HG03060 (cell line): ENCODE results near the gene LIN37.

ENCODE experiments used
- ATAC-seq: cut with Tn5 transposase; IDR thresholded peaks from one replicate; pipeline ENCODE4 v1.9.1; 2021; ENCODE audit warnings: low read depth, moderate number of reproducible peaks; ENCODE audit not compliant: unreplicated experiment

LIN37 gene

DNA sequence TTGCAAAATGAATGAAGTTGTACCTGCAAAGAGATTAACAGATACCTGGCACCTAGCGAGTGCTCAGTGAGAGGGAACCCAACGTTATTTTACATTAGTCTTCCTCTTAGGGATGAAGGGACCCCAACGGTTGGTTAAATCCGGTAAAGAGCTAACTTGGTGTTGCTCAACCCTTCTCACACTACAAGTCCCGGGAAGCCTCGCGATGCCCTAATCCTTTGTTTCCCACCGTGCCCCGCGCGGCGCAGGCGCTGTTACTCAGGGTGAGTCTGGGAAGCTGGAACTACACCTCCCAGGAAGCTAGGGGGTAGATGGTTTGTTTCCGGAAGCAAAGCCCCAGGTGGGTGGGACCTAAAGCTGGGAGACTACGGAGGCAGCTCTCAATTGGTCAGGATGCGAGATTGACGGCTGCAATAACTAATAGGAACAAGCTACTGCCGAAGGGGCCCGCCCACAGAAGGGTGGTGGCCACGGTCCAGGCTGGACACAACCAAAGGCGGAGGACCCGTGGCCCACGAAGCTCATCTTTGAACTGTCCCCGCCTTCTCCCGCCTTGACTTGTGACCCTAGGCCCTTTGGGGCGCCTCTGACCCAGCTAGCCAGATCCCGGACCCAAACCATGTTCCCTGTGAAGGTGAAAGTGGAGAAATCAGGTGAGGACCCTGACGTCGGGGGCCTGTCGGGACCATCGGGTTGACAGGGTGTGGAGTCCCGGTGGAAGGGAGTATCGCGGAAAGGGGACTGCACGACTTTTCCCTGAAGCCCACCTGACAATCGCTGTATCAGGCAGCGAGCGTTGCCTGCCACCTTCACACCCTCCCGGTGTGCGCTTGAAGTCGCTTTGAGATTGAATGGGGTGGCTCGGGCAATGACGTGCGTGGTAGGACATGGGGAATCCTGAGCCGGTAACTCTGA, at the start of gene LIN37:
Gene LIN37 (plus strand): TSS at position 471 of the 915 bp plus-strand sequence. CDS start 149 bp downstream, at position 620.
- ATAC-seq: peak; percentile 53

DNA sequence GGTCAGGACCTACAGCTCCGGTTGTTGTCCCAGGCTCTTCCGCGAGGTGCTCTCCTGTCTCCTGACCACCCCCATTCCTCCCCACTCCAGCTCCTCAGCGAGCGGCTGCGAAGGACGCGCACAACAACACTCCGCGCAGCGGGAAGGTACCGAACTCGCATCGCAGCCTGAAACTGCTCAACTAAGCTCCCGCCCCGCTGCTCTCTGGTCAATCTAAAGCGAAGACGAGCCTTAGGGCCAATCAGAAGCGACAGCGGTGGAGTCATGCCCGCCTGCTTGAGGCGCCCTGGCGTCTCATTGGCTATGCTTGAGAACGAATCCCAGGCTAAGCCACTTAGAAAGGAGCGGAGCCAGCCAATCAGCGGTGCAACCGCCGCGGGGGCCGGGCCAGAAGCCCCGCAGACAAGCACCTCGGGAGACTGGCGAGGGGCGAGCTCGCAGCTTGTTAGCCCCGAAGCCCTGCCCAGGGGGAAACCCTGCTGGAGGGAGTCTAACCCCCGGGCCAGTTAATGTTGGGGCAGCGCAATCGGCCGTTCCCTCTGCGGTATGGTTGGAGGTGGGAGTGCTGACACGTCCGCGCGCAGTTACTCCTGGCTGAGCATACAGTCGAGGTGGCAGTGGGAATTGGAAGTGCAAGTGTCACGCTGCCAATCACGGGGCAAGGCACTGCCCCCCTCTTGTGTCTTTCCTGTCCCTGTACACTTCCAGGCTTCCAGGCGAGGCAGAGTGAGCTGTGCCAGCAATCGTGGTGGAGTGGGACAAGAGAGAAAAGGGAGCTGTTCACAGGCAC, 46.0 kb upstream of the LIN37 start:
- peak; percentile 87 for ATAC-seq

DNA sequence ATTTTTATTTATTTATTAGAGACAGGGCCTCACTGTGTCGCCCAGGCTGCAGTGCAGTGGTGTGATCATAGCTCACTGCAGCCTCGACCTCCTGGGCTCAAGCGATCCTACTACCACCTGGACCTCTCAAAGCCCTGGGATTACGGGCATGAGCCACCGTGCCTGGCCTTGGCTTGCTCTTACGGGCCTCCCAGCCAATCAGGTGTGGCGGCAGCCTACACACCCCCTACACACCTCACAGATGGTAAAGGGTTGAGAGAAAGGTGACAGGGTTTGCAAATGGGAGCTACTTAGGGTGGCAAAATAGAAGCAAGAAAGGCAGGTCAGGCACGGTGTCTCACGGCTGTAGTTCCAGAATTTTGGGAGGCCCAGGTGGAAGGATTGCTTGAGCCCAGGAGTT, 45.0 kb upstream of the LIN37 start:
- no peak for ATAC-seq

DNA sequence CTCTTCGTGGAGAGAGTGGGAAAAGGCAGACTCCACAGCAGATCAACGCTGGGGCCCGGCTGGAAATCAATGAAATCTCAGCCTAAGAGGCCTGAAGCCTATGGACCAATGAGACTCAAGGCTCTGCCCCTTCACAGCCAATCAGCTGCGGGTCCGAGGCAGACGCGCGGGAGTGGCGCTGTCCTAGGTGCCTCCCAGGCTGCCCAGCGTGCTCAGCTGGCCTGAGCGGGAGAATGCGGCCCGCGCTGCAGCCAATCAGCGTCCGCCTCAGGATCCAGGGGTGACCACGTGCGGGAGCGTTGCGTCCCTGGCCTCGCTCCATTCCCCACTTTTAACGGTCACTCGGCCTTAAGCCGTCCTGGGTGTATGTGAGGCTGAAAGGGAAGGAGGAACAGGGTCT, 44.2 kb upstream of the LIN37 start, which contains the start of gene ZBTB32:
Gene ZBTB32 (plus strand): TSS at position 341 of the 400 bp plus-strand sequence. CDS start 10,069 bp downstream, outside the sequence.
- no peak for ATAC-seq

- no peak for ATAC-seq
These were observed 40.0 kb upstream of the LIN37 start for GRCh38 chr19:35708391-35708790.

DNA sequence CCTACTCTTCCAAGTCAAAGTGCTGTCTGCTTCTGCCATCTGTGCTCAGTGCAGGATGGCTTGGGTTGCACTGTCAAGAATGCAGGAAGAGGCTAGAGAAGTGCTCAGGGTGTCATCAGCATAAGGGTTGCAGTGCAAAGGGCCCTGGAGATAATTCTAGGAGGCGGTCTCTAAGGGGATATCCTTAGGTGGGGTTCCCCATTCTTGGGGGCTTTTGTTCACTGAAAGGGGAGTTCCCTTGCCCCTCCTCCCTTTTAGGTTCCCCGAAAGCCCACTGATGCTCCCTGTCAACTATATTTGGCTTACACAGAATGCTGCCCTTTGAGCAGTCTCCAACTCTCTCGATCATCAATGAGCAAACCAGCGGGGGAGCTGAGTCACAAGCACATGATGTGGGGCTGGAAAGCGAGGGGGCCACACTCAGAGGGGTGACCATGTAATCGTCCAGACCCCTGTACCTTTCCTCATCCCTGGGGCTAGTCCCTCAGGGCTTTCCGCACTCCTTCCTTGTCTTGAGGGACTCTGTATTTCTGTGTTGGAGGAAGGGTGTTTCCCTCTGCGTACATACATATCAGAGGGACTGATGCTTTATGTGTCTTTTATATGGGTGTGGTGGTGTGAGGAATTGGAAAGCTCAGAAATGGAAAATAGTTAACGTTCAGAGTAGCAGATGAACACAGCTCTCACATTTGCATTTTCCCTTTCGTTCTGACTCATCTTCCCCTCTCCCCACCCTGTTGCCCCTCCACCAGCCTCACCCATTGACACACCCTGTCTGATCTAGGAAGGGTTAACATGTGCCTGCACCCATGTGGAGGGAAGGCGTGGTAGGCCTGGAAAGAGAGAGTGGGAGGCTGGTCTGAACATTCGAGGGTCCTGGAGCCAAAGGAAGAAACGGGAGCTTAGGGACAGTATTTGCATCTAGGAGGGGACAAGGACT, 37.3 kb upstream of the LIN37 start:
- ATAC-seq: no peak

GRCh38 chr19:35712567-35713505, 35.5 kb upstream of the LIN37 start:
- no peak for ATAC-seq

GRCh38 chr19:35713506-35713850, 34.9 kb upstream of the LIN37 start:
- no peak for ATAC-seq

- no peak for ATAC-seq
These were observed 34.4 kb upstream of the LIN37 start for GRCh38 chr19:35713904-35714495.

DNA sequence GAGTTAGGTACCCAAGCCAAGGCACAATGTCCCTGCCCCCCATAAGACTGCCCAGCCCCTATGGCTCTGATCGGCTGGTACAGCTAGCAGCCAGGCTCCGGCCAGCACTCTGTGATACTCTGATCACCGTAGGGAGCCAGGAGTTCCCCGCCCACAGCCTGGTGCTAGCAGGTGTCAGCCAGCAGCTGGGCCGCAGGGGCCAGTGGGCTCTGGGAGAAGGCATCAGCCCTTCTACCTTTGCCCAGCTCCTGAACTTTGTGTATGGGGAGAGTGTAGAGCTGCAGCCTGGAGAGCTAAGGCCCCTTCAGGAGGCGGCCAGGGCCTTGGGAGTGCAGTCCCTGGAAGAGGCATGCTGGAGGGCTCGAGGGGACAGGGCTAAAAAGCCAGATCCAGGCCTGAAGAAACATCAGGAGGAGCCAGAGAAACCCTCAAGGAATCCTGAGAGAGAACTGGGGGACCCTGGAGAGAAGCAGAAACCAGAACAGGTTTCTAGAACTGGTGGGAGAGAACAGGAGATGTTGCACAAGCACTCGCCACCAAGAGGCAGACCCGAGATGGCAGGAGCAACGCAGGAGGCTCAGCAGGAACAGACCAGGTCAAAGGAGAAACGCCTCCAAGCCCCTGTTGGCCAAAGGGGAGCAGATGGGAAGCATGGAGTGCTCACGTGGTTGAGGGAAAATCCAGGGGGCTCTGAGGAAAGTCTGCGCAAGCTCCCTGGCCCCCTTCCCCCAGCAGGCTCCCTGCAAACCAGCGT, 33.6 kb upstream of the LIN37 start:
- no peak for ATAC-seq

- no peak for ATAC-seq
These were observed 33.0 kb upstream of the LIN37 start for GRCh38 chr19:35715355-35715809.

GRCh38 chr19:35715981-35716800, 32.2 kb upstream of the LIN37 start:
- ATAC-seq: no peak

DNA sequence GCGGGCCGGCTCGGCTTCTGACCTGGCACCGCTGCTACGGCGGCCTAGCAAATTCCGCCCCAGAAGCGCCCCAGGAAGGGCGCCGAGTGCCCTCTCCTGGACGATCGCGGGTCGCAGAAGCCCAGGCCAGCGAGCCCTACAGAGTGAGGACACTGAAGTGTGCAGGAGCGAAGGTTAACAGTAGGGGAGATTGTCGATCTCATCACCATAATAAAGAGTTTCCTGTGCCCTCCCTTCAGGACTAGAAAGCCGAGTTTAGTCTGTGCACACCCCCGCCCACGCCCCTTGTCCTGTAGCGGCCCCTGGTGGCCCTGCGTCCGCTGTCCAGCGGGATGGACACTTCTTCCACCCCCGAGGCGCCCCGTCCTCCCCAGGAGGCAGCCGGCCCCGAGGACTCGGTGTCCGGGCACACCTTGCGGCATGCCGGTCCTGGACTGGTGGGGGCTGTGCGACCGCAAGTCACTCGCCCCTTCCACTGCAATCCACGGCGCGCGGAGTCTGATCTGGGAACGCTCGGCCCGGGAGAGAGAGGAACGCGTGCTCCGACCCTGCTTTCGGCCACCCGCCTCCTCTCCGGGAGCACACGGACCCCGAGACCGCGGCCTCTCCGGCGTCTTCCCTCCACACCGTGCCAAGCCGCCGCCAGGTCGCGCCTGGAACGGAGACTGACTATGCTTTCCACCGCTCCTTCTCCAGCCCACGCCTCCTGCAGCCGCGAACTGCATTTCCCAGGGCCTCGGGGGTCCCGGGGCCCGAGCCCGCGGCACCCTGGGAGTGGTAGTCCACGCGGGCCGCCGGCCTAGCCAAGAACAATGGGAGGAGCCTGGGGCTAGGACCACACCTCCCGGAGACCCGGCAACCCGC, 31.3 kb upstream of the LIN37 start:
- ATAC-seq: peak; percentile 35

DNA sequence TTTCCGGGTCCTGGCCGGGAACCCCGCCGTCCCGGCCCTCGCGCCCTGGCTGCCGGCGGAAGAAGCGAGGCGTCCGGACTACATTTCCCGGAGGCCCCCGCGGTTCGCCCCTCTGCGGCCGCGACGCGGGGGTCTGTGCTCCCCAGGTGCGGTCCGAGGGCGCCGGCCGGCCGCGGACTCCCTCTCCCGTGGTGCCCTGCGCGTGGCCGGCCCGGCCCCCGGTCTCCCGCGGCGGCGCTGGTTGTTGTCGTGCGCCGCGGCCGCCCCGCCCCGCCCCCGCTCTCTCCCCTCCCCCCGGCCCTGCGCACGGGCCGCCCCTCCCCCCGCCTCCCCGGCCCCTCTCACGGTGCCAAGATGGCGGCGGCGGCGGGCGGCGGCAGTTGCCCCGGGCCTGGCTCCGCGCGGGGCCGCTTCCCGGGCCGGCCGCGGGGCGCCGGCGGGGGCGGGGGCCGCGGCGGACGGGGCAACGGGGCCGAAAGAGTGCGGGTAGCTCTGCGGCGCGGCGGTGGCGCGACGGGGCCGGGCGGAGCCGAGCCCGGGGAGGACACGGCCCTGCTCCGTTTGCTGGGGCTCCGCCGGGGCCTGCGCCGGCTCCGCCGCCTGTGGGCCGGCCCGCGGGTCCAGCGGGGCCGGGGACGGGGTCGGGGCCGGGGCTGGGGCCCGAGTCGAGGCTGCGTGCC, 30.6 kb upstream of the LIN37 start, which contains the start of gene KMT2B:
Gene KMT2B (plus strand): TSS at position 339 of the 680 bp plus-strand sequence. CDS start 16 bp downstream, at position 355.
- ATAC-seq: no peak

DNA sequence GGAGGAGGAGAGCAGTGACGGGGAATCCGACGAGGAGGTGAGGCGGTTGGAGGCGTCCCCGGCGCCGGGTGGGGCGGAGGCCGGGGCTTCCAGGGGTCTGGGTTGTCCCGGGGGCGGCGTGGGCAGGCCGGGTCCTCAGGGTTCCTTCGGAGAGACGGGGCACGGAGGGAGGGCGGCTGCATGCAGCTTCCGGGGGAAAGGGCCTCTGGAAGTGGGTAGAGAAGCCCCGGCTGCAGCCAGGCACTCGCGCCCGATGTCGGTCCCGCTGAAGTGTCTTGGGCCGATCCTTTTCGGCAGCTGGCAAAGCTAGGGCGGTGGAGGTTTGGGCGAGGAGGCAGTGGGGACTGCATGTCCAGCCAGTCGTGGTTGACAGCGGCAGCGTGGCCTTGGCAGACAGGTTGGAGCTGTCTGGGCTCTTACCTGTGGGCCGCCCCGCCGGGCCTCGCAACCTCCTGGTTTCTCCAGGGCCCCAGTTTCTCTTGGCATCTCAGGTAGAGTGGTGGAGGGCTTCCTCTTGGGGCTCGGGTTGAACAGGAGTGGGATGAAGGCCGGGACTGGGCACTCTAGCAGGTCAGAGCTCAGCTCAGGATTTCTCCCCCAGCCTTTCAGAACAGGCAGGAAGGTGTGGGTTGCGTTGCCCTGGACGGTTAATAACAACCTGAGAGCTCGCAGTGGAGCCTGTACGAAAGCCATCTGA, 29.9 kb upstream of the LIN37 start:
- no peak for ATAC-seq
